SU-DHL-6 (cell line): ENCODE measurements around the gene SLC6A5.

Experiments
- H2AFZ ChIP-seq: fragments of 200-600 bp; sonication (generic); 2 replicates; pipeline ENCODE4 v1.6.1; 2014; ENCODE audit warnings: low read depth, mild to moderate bottlenecking, moderate library complexity, mixed read lengths, antibody characterized with exemption, low read length; ENCODE audit not compliant: severe bottlenecking
- H3F3A ChIP-seq: fragments of 200-600 bp; shearing (Covaris generic); 2 replicates; pipeline ENCODE4 v1.6.0; 2016; ENCODE audit warnings: antibody characterized with exemption, mild to moderate bottlenecking; ENCODE audit not compliant: insufficient read depth
- H3K27ac ChIP-seq: fragments of 200-600 bp; sonication (generic); 2 replicates; pipeline ENCODE4 v1.5.1; 2016; ENCODE audit warnings: low read depth, mild to moderate bottlenecking, low read length, moderate library complexity, mixed read lengths
- H3K27me3 ChIP-seq: fragments of 200-600 bp; sonication (generic), shearing (Covaris generic); 2 replicates; pipeline ENCODE4 v1.6.0; 2014; ENCODE audit warnings: mild to moderate bottlenecking, low read length
- H3K36me3 ChIP-seq: fragments of 200-600 bp; sonication (generic); 2 replicates; pipeline ENCODE4 v1.6.1; 2014; ENCODE audit warnings: mild to moderate bottlenecking, low read length, mixed read lengths
- H3K4me2 ChIP-seq: fragments of 300-600, 200-600 bp; shearing (Covaris generic), sonication (generic); 2 replicates; pipeline ENCODE4 v1.6.0; 2014; ENCODE audit warnings: low read length, low read depth, mild to moderate bottlenecking; ENCODE audit not compliant: poor library complexity, severe bottlenecking
- H3K4me3 ChIP-seq: fragments of 200-600 bp; sonication (generic); 2 replicates; pipeline ENCODE4 v1.5.1; 2014; ENCODE audit warnings: antibody characterized with exemption, low read length, mild to moderate bottlenecking, mixed read lengths; ENCODE audit not compliant: insufficient read depth, poor library complexity, severe bottlenecking
- H3K79me2 ChIP-seq: fragments of 200-600 bp; sonication (generic); 2 replicates; pipeline ENCODE4 v1.6.1; 2014; ENCODE audit warnings: mild to moderate bottlenecking, low read length, moderate library complexity; ENCODE audit not compliant: insufficient read depth
- H3K9ac ChIP-seq: fragments of 200-600 bp; sonication (generic); 2 replicates; pipeline ENCODE4 v1.7.0; 2014; ENCODE audit warnings: mild to moderate bottlenecking, low read length
- H3K9me2 ChIP-seq: fragments of 200-600 bp; sonication (generic); replicated peaks from 2 replicates; pipeline ENCODE4 v1.6.1; 2014; ENCODE audit warnings: low read length; ENCODE audit not compliant: insufficient read depth
- H3K9me3 ChIP-seq: fragments of 200-600 bp; sonication (generic); 2 replicates; pipeline ENCODE4 v1.6.1; 2014; ENCODE audit warnings: low read length, mixed read lengths; ENCODE audit not compliant: insufficient read depth
- H4K20me1 ChIP-seq: fragments of 200-600 bp; sonication (generic); 2 replicates; pipeline ENCODE4 v1.6.1; 2014; ENCODE audit warnings: low read depth, mild to moderate bottlenecking, antibody characterized with exemption, low read length, moderate library complexity, mixed read lengths
- CTCF ChIP-seq: fragments of 200-600 bp; sonication (generic); IDR thresholded peaks from one replicate; pipeline ENCODE4 v1.5.1; 2017; ENCODE audit warnings: antibody characterized with exemption, mild to moderate bottlenecking, low read length, moderate library complexity; ENCODE audit not compliant: insufficient read depth, poor library complexity, severe bottlenecking
- EZH2phosphoT487 ChIP-seq: fragments of 200-600 bp; sonication (generic), shearing (Covaris generic); conservative IDR thresholded peaks from 2 replicates; pipeline ENCODE4 v1.6.1; 2018; ENCODE audit warnings: mild to moderate bottlenecking, antibody characterized with exemption, low read length, moderate library complexity, mixed read lengths

SLC6A5 gene

DNA sequence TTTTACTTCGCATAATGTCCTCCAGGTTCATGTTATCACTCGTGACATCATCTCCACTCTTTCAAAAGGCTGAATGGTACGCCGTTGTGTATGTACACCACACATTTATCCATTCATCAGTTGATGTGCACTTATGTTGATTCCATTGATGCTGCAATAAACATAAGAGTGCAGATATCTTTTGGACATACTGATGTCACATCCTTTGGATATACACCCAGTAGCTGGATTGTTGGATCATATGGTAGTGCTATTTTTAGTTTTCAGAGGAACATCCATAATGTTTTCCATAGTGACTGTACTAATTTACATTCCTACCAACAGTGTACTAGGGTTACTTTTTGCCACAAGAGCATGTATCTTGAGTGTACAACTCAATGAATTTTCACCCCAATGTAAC lies 45.0 kb downstream of the SLC6A5 start:
- Histone ChIP-seq H3K27me3 (no peaks in the 10 kb centered on the region), H3F3A (no peaks in the 10 kb centered on the region), H3K36me3 (no peaks in the 10 kb centered on the region), H2AFZ (no peak overlapping the region), H3K4me2 (no peak overlapping the region), H4K20me1 (no peaks in the 10 kb centered on the region), H3K79me2 (no peaks in the 10 kb centered on the region), H3K9ac (no peak overlapping the region), H3K4me3 (no peak overlapping the region), H3K9me2 (no peaks in the 10 kb centered on the region), H3K27ac (no peak overlapping the region), H3K9me3 (no peaks in the 10 kb centered on the region)
- TF ChIP-seq EZH2phosphoT487 (no peak), CTCF (no peak)

DNA sequence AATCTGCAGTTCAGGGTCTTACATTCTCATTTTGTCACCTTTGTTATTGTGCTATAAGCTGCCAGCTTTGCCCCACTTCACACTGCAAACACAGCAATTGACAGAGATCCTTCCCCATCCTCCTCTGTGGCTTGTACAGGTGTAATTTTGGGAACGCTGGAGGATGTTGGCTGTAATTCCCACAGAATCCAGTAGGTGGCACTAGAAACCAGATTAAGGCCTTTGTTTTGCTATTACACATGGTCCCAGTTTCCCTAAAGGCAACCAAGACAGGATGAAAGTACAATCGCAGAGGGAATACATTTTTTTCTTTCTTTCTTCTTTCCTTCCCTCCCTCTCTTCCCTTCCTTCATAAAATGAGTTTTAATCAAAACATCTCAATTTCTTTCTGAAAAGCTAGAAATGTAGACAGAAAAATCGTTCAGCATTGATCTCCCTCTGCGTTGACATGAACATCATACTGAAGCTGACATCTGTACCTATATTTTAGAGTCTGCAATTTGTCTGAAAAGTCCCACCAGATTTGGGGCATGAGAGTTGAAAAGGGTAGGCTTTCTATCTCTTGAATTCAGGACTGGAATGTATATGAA lies 48.7 kb downstream of the SLC6A5 start:
- TF ChIP-seq CTCF (peak; percentile 87), EZH2phosphoT487 (no peak)
- Histone ChIP-seq H3K4me2 (no peak overlapping the region), H3K9me2 (no peaks in the 10 kb centered on the region), H3K9me3 (no peaks in the 10 kb centered on the region), H2AFZ (no peak overlapping the region), H3K27ac (no peak overlapping the region), H3K79me2 (no peaks in the 10 kb centered on the region), H3K27me3 (0 out of 2 replicates have a peak, but pooled peaks cover 3% of the 10 kb centered on the region), H3K36me3 (no peaks in the 10 kb centered on the region), H4K20me1 (no peaks in the 10 kb centered on the region), H3K4me3 (no peak overlapping the region), H3K9ac (no peak overlapping the region), H3F3A (no peaks in the 10 kb centered on the region)

GRCh38 chr11:20652150-20652806 lies 52.9 kb downstream of the SLC6A5 start:
- H3K79me2 ChIP-seq, result no peaks in the 10 kb centered on the region
- no peaks in the 10 kb centered on the region for H4K20me1 ChIP-seq
- no peak overlapping the region for H2AFZ ChIP-seq
- no peaks in the 10 kb centered on the region for H3F3A ChIP-seq
- no peak overlapping the region for H3K4me3 ChIP-seq
- no peaks in the 10 kb centered on the region for H3K9me3 ChIP-seq
- H3K4me2 ChIP-seq, result no peak overlapping the region
- H3K27me3 ChIP-seq, result peaks cover 3% of the 10 kb centered on the region; the same call in 1 of the 2 replicates
- no peaks in the 10 kb centered on the region for H3K36me3 ChIP-seq
- H3K27ac ChIP-seq, result no peak overlapping the region
- no peak overlapping the region for H3K9ac ChIP-seq
- no peaks in the 10 kb centered on the region for H3K9me2 ChIP-seq
- TF ChIP-seq CTCF, result no peak
- no peak for TF ChIP-seq EZH2phosphoT487
